ENCODE results near the gene SND1.

- no peak for TF ChIP-seq CTCF (IDR thresholded peaks at IDR 0.05)
- no peak for TF ChIP-seq POLR2A (IDR thresholded peaks at IDR 0.05)
Observed at GRCh38 chr7:128108129-128108528, 456.1 kb downstream of the SND1 start.
